ENCODE results near the gene TMC5.
A peak's percentile ranks its signal among the peaks of the same experiment; 100 is the strongest.

TMC5 gene

GRCh38 chr16:19472482-19472881 lies 54.8 kb downstream of the TMC5 start:
- no peak overlapping the region for H3K27ac ChIP-seq
- no peak for TF ChIP-seq CTCF (conservative IDR thresholded peaks at IDR 0.05)

GRCh38 chr16:19474617-19475016 lies 56.9 kb downstream of the TMC5 start:
- no peak overlapping the region for H3K27ac ChIP-seq
- no peak for TF ChIP-seq CTCF (conservative IDR thresholded peaks at IDR 0.05)

- no peak for TF ChIP-seq CTCF (conservative IDR thresholded peaks at IDR 0.05)
- H3K27ac ChIP-seq: no peak overlapping the region
Measured at GRCh38 chr16:19478505-19478904, 60.8 kb downstream of the TMC5 start.

- TF ChIP-seq CTCF (conservative IDR thresholded peaks at IDR 0.05): no peak
Measured at GRCh38 chr16:19479302-19479721, 61.6 kb downstream of the TMC5 start.

GRCh38 chr16:19481296-19481695 lies 63.6 kb downstream of the TMC5 start:
- TF ChIP-seq CTCF (conservative IDR thresholded peaks at IDR 0.05): no peak
- H3K27ac ChIP-seq: no peak overlapping the region

More at GRCh38 chr16:19479302-19479721, 61.6 kb downstream of the TMC5 start:
- H3K27ac ChIP-seq: no peak overlapping the region

GRCh38 chr16:19481769-19482168 lies 64.1 kb downstream of the TMC5 start:
- H3K27ac ChIP-seq: no peak overlapping the region
- TF ChIP-seq CTCF (conservative IDR thresholded peaks at IDR 0.05): no peak

- no peak overlapping the region for H3K27ac ChIP-seq
- no peak for TF ChIP-seq CTCF (conservative IDR thresholded peaks at IDR 0.05)
Measured at GRCh38 chr16:19482291-19482690, 64.6 kb downstream of the TMC5 start.

GRCh38 chr16:19484096-19484495 lies 66.4 kb downstream of the TMC5 start:
- no peak for TF ChIP-seq CTCF (conservative IDR thresholded peaks at IDR 0.05)
- H3K27ac ChIP-seq: peak overlapping the region; percentile 22; the same call in 1 of the 2 replicates
